ENCODE results near the gene AUTS2. TPM values are rescaled to one million over a fixed set of nuclear protein-coding genes. Genes with fewer than 3 reads are reported as not detected.

Gene AUTS2
- total and polyA plus RNA-seq, 10 of the 15 experiments (the other 5 are each of a cell fraction or from before 2014, with no cell fraction given) = 6.4 to 55.6 (median 21.6) TPM

DNA sequence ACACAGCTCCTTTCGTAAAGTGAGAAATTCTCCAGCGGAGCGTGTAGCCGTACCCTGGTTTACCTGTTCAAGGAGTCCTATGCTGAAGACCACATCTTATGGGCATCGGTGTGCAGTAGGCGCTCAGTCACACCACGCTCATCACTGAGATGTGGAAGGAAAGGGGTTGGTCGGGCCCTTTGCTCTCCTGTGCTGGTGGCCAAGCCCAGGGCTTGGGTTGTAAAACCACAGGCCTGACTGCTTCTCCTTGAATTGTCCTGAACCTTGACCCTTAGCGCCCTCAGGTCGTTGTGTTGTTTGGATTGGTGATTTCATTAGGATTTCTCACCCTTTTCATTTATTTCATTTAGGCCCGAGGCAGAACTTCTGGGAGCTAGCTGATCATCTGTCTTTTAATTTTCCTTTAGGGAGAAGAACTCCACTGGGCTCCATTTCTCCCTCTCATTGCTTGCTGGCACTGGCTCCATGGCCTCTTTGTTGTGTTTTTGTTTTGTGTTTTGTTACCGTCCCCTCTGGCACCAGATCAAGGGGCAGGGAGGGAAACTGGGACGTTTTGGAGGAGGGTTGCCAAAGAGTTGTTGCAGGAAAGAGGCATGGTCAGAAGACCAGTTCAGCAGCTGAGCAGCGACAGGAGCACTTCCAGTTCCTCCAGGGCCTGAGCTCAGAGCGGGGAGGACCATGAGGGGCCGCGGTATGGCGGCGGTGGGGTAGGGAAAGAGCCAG lies 1022.2 kb downstream of the AUTS2 start (continued):
- TF ChIP-seq, protein P1, sequence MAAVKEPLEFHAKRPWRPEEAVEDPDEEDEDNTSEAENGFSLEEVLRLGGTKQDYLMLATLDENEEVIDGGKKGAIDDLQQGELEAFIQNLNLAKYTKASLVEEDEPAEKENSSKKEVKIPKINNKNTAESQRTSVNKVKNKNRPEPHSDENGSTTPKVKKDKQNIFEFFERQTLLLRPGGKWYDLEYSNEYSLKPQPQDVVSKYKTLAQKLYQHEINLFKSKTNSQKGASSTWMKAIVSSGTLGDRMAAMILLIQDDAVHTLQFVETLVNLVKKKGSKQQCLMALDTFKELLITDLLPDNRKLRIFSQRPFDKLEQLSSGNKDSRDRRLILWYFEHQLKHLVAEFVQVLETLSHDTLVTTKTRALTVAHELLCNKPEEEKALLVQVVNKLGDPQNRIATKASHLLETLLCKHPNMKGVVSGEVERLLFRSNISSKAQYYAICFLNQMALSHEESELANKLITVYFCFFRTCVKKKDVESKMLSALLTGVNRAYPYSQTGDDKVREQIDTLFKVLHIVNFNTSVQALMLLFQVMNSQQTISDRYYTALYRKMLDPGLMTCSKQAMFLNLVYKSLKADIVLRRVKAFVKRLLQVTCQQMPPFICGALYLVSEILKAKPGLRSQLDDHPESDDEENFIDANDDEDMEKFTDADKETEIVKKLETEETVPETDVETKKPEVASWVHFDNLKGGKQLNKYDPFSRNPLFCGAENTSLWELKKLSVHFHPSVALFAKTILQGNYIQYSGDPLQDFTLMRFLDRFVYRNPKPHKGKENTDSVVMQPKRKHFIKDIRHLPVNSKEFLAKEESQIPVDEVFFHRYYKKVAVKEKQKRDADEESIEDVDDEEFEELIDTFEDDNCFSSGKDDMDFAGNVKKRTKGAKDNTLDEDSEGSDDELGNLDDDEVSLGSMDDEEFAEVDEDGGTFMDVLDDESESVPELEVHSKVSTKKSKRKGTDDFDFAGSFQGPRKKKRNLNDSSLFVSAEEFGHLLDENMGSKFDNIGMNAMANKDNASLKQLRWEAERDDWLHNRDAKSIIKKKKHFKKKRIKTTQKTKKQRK (IDR thresholded peaks at IDR 0.05; ENCODE audit: low read depth, low read length) = no peak

DNA sequence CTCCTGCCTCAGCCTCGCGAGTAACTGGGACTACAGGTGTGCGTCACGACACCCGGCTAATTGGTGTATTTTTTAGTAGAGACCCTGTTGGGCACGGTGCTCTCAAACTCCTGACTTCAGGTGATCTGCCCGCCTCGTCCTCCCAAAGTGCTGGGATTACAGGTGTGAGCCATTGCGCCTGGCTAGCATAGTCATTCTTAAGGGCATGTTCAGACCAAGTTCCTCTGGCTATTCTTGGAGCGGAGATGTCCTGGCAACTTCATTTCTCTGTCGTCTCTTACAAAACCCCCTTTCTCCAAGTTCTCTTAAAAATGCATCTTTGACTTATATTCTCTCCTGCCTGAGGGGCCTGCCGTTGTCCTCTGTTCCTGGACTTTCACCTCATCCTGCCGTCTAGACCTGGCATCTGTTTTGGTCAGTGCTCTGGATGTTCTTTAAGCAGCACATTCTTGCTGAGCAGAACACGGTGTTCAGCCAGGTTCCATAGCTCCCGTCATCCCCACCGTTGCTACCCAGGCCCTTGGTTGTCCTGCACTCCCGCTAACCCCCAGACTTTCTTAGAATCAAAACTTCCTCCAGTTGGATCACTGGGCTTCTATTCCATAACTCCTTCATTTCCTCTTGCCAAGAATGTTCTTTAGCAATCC lies 1023.8 kb downstream of the AUTS2 start:
- Histone ChIP-seq H3K79me2 (ENCODE audit: control insufficient read depth, insufficient read depth, low read length) (no peaks in the 10 kb centered on the region), H3K9ac (ENCODE audit: control insufficient read depth, insufficient read depth, low read length) (no peak overlapping the region), H3K4me2 (ENCODE audit: control insufficient read depth, insufficient read depth) (no peak overlapping the region), H4K20me1 (ENCODE audit: control insufficient read depth, insufficient read depth) (no peaks in the 10 kb centered on the region), H3K27ac (ENCODE audit: control insufficient read depth, insufficient read depth) (no peak overlapping the region), H2AFZ (ENCODE audit: control insufficient read depth, low read depth, low read length) (no peak overlapping the region), H3K27me3 (replicated peaks in 1 of 2; ENCODE audit: control insufficient read depth in 2 of 2, insufficient read depth in 2 of 2, low read length in 1 of 2) (no peaks in the 10 kb centered on the region), H3K9me3 (replicated peaks; ENCODE audit: control insufficient read depth, insufficient read depth, low read length) (no peaks in the 10 kb centered on the region), H3K4me1 (ENCODE audit: control insufficient read depth, insufficient read depth, low read length) (no peaks in the 10 kb centered on the region), H3K4me3 (no peak overlapping the region), H3K36me3 (ENCODE audit: control insufficient read depth in 2 of 2, insufficient read depth in 2 of 2, low read length in 1 of 2) (no peaks in the 10 kb centered on the region; a peak in 1 of 4 replicates)
- WGBS (ENCODE audit: insufficient coverage, insufficient replicate concordance, low lambda C conversion rate, missing lambda C conversion rate) = 58% methylated on average over 17 of the region's 17 CpGs
- no peak for FAIRE-seq
- TF ChIP-seq SMARCA5 (IDR thresholded peaks at IDR 0.05) = no peak
- TF ChIP-seq, protein P2, sequence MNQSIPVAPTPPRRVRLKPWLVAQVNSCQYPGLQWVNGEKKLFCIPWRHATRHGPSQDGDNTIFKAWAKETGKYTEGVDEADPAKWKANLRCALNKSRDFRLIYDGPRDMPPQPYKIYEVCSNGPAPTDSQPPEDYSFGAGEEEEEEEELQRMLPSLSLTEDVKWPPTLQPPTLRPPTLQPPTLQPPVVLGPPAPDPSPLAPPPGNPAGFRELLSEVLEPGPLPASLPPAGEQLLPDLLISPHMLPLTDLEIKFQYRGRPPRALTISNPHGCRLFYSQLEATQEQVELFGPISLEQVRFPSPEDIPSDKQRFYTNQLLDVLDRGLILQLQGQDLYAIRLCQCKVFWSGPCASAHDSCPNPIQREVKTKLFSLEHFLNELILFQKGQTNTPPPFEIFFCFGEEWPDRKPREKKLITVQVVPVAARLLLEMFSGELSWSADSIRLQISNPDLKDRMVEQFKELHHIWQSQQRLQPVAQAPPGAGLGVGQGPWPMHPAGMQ (IDR thresholded peaks at IDR 0.05; ENCODE audit: borderline replicate concordance) = no peak
- TF ChIP-seq, protein P3, sequence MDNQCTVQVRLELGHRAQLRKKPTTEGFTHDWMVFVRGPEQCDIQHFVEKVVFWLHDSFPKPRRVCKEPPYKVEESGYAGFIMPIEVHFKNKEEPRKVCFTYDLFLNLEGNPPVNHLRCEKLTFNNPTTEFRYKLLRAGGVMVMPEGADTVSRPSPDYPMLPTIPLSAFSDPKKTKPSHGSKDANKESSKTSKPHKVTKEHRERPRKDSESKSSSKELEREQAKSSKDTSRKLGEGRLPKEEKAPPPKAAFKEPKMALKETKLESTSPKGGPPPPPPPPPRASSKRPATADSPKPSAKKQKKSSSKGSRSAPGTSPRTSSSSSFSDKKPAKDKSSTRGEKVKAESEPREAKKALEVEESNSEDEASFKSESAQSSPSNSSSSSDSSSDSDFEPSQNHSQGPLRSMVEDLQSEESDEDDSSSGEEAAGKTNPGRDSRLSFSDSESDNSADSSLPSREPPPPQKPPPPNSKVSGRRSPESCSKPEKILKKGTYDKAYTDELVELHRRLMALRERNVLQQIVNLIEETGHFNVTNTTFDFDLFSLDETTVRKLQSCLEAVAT (IDR thresholded peaks at IDR 0.05) = no peak
- no peak for TF ChIP-seq NFIC (IDR thresholded peaks at IDR 0.05; ENCODE audit: low read depth, low read length)
- in situ Hi-C loops (cut with MboI) (no loop called here), intact Hi-C loops (cut with micrococcal nuclease; ENCODE audit: unreplicated experiment) (no loop called here)
- POLR2A ChIA-PET = no interaction called here
- SMC1A ChIA-PET (ENCODE audit: uncharacterized antibody, unreplicated experiment) = no interaction called here
- DNase-seq (ENCODE audit: low read depth, low spot score) = no peak
- CTCF ChIA-PET = no interaction called here
- no TSS peak for BruUV-seq (replicated peaks)
- RAD21 ChIA-PET (ENCODE audit: unreplicated experiment) = no interaction called here
- no peak for ATAC-seq

All from GM12878 (cell line).